HAP-1 (cell line): ENCODE data around the gene RIPK3.

Source experiments
- DNase-seq, 2 experiments: peaks; one replicate each; pipeline ENCODE4 v3.0.0-alpha.2; 2016 to 2020; ENCODE audit warnings: low spot score in 2 of 2
- H3K27me3 ChIP-seq: fragments of 250-450 bp; sonication (Bioruptor Pico); 2 replicates; pipeline ENCODE4 v1.5.1; 2020; ENCODE audit warnings: low read depth, mild to moderate bottlenecking, moderate library complexity
- H3K36me3 ChIP-seq: fragments of 250-450 bp; sonication (Bioruptor Pico); replicated peaks from 2 replicates; pipeline ENCODE4 v1.5.1; 2020; ENCODE audit warnings: mild to moderate bottlenecking
- H3K4me1 ChIP-seq: fragments of 250-450 bp; sonication (Bioruptor Pico); 2 replicates; pipeline ENCODE4 v1.5.1; 2020; ENCODE audit warnings: mild to moderate bottlenecking
- H3K4me3 ChIP-seq: fragments of 250-450 bp; sonication (Bioruptor Pico); 2 replicates; pipeline ENCODE4 v1.5.1; 2020; ENCODE audit warnings: mild to moderate bottlenecking, moderate library complexity
- H3K9me3 ChIP-seq: fragments of 250-450 bp; sonication (Bioruptor Pico); 2 replicates; pipeline ENCODE4 v1.5.1; 2020; ENCODE audit warnings: mild to moderate bottlenecking, moderate library complexity
- in situ Hi-C: fragments of 300-500 bp; cut with MboI; formaldehyde crosslinking; loops from 3 replicates; pipeline ENCODE4 v1.14.3; 2020; ENCODE audit warnings: low sequenced_read_pairs, inconsistent platforms, mixed read lengths

The RIPK3 gene

GRCh38 chr14:24316597-24316950, 23.2 kb downstream of the RIPK3 start:
- Histone ChIP-seq H3K4me1 (no peaks in the 10 kb centered on the region), H3K4me3 (no peak overlapping the region), H3K9me3 (no peaks in the 10 kb centered on the region), H3K36me3 (0 out of 2 replicates have a peak, but pooled peaks cover 3% of the 10 kb centered on the region), H3K27me3 (no peaks in the 10 kb centered on the region)
- no peak for DNase-seq
- in situ Hi-C loops = no loop called here

DNA sequence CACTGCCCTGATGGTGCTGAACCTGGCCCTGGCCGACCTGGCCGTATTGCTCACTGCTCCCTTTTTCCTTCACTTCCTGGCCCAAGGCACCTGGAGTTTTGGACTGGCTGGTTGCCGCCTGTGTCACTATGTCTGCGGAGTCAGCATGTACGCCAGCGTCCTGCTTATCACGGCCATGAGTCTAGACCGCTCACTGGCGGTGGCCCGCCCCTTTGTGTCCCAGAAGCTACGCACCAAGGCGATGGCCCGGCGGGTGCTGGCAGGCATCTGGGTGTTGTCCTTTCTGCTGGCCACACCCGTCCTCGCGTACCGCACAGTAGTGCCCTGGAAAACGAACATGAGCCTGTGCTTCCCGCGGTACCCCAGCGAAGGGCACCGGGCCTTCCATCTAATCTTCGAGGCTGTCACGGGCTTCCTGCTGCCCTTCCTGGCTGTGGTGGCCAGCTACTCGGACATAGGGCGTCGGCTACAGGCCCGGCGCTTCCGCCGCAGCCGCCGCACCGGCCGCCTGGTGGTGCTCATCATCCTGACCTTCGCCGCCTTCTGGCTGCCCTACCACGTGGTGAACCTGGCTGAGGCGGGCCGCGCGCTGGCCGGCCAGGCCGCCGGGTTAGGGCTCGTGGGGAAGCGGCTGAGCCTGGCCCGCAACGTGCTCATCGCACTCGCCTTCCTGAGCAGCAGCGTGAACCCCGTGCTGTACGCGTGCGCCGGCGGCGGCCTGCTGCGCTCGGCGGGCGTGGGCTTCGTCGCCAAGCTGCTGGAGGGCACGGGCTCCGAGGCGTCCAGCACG, 23.8 kb downstream of the RIPK3 start:
- Histone ChIP-seq H3K27me3 (no peaks in the 10 kb centered on the region), H3K4me1 (no peaks in the 10 kb centered on the region), H3K4me3 (no peak overlapping the region), H3K9me3 (no peaks in the 10 kb centered on the region), H3K36me3 (peaks cover 3% of the 10 kb centered on the region; the same call in 1 of the 2 replicates)
- no peak for DNase-seq
- in situ Hi-C loops = no loop called here

DNA sequence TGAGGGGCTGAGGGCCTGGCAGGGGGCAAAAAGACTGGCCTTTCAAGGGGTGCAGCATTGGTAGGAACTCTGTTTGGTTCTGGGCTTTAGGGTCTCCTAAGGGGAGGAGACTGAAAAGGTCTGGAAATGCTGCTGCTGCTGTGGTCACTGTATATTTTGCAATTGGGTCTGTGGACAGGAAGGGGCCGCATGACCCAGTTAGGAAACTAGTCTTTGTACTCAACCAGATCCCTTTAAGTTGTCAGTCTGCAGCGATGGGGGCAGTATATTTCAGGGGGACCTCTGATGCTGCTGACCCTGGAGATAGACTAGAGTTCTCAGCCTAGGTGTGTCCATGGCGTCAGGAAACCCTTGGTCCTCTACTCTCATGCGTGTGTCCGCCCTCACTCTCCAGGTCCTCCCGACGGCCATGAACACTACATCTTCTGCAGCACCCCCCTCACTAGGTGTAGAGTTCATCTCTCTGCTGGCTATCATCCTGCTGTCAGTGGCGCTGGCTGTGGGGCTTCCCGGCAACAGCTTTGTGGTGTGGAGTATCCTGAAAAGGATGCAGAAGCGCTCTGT, 24.5 kb downstream of the RIPK3 start:
- Histone ChIP-seq H3K9me3 (no peaks in the 10 kb centered on the region), H3K4me1 (no peaks in the 10 kb centered on the region), H3K4me3 (no peak overlapping the region), H3K36me3 (peaks cover 3% of the 10 kb centered on the region; the same call in 1 of the 2 replicates), H3K27me3 (no peaks in the 10 kb centered on the region)
- DNase-seq = no peak
- in situ Hi-C loops = no loop called here

- H3K27me3 ChIP-seq = no peaks in the 10 kb centered on the region
- DNase-seq = no peak
- H3K36me3 ChIP-seq = peaks cover 3% of the 10 kb centered on the region
- H3K9me3 ChIP-seq = no peaks in the 10 kb centered on the region
- H3K4me1 ChIP-seq = no peaks in the 10 kb centered on the region
- in situ Hi-C loops = no loop called here
- H3K4me3 ChIP-seq = no peak overlapping the region
These were observed 25.2 kb downstream of the RIPK3 start for GRCh38 chr14:24314377-24315193.

DNA sequence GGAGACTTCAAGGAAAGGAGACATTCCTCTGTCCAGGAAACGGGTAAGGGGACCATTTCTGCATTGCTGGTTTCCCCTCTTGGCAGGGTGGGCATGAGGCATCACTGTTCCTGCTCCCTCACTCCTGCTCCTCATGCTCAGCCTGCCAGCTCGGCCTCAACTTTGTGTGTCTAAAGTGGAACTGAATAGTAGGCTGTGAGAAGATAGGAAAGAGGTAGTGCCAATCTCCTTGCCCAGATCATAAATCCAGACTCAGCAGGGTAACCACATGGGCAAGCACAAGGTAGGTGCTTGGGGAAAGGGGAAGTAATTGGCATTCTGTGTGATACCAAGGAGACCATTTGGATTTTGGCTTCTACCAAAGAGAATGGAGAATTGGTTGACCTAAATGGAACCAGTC, 25.9 kb downstream of the RIPK3 start:
- in situ Hi-C loops = no loop called here
- H3K27me3 ChIP-seq = no peaks in the 10 kb centered on the region
- no peaks in the 10 kb centered on the region for H3K9me3 ChIP-seq
- H3K4me3 ChIP-seq = no peak overlapping the region
- peaks cover 8% of the 10 kb centered on the region for H3K36me3 ChIP-seq
- DNase-seq = no peak
- H3K4me1 ChIP-seq = no peaks in the 10 kb centered on the region

DNA sequence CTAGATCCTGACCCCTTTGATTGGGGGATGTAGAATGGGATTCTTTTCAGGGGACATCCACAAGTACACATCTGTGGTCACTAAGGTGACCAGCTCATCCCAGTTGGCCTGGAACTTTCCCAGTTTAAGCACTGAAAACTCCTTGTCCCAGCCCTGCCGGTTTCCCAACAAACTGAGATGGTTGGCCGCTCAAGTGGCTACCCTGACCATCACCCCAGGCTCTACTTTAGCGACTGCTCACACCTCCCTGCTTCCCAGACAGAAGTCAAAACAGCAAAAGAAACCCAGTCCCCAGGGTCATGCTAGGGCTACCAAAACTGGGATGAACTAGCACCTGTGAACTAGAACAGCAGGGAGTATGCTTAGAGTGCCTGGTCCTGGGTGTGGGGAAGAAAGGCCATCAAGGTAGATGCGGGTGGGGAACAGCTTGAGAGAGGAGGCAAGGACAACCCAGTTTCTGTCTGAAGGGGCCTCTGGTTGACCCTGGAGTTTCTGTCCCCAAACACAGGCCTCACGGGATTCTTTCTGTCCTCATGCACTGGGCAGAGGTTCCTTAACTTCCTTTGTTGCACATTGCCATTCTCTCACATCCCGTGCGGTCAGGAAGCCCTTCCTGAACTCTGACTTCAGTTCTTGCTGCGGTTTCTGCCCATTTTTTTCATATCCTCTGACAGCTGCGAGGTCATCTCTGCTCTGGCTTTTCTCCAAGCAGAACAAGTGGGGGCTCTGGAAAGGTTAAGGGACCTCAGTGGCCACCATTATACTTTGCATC, 26.9 kb downstream of the RIPK3 start:
- in situ Hi-C loops = no loop called here
- H3K4me1 ChIP-seq = no peaks in the 10 kb centered on the region

GRCh38 chr14:24311837-24312615, 27.8 kb downstream of the RIPK3 start:
- Histone ChIP-seq H3K36me3 (peaks cover 15% of the 10 kb centered on the region), H3K4me3 (no peak overlapping the region), H3K9me3 (no peaks in the 10 kb centered on the region), H3K4me1 (no peaks in the 10 kb centered on the region), H3K27me3 (no peaks in the 10 kb centered on the region)
- in situ Hi-C loops = no loop called here
- DNase-seq = no peak

More for the DNA sequence above, 26.9 kb downstream of the RIPK3 start:
- no peak for DNase-seq
- Histone ChIP-seq H3K27me3 (no peaks in the 10 kb centered on the region), H3K9me3 (no peaks in the 10 kb centered on the region), H3K36me3 (peaks cover 15% of the 10 kb centered on the region), H3K4me3 (no peak overlapping the region)

- in situ Hi-C loops = no loop called here
- H3K27me3 ChIP-seq = no peaks in the 10 kb centered on the region
- no peak for DNase-seq
- no peaks in the 10 kb centered on the region for H3K4me1 ChIP-seq
- H3K9me3 ChIP-seq = no peaks in the 10 kb centered on the region
- H3K36me3 ChIP-seq = peaks cover 23% of the 10 kb centered on the region
- H3K4me3 ChIP-seq = no peak within 1 kb of the TSS
These were observed 28.9 kb downstream of the RIPK3 start, which contains the start of gene LTB4R for GRCh38 chr14:24310646-24311604. TSS of gene LTB4R (plus strand) at chr14:24311502. CDS start at chr14:24315652, 4,150 bp downstream.

DNA sequence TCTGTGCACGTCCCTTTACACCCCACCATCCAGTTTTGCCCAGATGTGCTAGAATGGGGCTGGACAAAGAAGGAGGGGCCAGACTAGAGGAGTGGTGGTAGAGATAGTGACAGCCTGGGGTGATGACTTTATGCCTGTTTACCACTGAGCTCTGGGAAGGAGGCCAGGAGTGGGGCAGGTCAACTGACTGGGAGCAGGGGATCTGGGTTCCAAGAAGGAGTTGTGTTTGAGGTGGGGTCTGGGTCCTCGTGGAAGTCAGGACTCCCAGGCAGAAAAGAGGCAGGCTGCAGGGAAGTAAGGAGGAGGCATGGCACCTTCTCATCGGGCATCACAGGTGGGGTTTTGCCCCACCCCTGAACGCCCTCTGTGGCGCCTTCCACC, 29.5 kb downstream of the RIPK3 start:
- in situ Hi-C loops = no loop called here
- no peak overlapping the region for H3K4me3 ChIP-seq
- no peaks in the 10 kb centered on the region for H3K27me3 ChIP-seq
- no peak for DNase-seq
- H3K4me1 ChIP-seq = no peaks in the 10 kb centered on the region
- no peaks in the 10 kb centered on the region for H3K9me3 ChIP-seq
- H3K36me3 ChIP-seq = peaks cover 30% of the 10 kb centered on the region

DNA sequence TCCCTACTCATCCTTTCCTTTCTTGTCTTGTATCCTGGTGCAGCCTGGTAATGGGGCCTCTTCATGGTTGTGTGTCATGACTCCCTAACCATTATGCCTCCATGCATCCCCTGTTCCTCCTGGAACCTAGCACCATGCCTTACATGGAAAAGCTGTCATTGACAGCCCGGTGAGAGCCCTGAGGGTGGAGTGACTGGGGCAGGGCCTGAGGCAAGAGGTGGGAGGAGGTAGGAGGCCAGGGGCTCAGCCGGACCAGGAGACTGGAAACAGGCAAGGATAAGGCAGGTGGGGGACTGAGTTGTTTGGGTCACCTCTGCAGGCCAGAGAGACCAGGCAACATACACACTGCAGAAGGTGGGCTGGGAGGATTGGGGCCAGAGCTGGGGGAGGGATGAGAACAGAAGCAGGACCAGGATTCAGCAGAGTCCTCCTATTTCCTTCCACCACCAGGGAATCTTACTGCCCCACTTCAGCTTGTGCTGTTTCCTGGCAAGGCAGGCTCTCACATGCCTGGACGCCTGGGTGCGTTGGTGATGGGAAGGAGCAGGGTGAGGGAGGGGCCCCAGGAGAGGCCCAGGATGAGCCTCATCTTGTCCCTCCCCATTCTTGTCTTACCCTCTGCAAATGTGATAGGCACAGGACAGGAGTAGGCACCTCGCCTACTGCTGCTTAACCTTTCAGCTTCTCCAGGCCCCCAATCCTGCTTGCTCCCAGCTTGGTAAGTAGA, 30.1 kb downstream of the RIPK3 start, which contains the start of gene LTB4R2:
LTB4R2 (plus strand) TSS at position 603 of the 727 bp plus-strand sequence. CDS start 525 bp downstream, outside the sequence.
- no peaks in the 10 kb centered on the region for H3K4me1 ChIP-seq
- no peak for DNase-seq
- H3K27me3 ChIP-seq = no peaks in the 10 kb centered on the region
- peaks cover 35% of the 10 kb centered on the region for H3K36me3 ChIP-seq
- in situ Hi-C loops = no loop called here
- no peak within 1 kb of the TSS for H3K4me3 ChIP-seq
- no peaks in the 10 kb centered on the region for H3K9me3 ChIP-seq

DNA sequence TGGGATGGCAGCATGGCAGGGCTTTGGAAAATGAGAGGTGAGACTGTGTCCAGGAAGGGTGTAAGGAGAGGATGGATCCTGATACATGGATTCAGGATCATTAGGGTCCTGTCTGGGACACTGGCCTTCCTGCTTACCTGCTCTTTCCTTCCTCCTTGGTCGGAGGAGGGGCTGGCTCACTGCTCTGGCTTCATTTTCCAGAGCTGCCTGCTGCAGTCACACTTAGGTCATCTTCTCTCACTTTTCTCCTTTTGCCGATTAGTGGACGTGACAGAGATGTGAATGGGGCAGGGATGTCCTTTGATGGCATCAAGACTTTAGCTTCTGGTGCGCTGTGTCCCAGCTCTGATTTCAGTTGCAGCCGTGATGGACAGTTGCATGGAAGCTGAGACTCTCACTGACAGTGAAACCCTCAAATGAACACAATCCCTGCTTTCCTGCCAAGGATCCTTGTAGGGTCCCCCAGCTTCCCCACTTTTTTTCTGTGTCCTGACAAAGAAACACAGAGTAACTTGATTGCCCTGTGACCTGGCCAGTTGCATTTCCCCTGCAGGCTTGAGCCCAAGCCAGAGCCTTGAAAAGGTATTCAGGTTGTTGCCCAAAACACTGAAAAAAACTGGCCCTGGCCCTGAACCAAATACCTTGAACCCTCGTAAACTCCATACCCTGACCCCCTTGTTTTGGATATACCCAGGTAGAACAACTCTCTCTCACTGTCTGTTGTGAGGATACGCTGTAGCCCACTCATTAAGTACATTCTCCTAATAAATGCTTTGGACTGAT, 31.3 kb downstream of the RIPK3 start:
- in situ Hi-C loops = no loop called here
- Histone ChIP-seq H3K4me1 (no peaks in the 10 kb centered on the region), H3K27me3 (no peaks in the 10 kb centered on the region), H3K9me3 (no peaks in the 10 kb centered on the region), H3K4me3 (no peak overlapping the region), H3K36me3 (peaks cover 47% of the 10 kb centered on the region)
- DNase-seq = no peak
